NCI-H2196 (cell line): ENCODE measurements around the gene RSPH1.

Source experiments
- DNase-seq: peaks from one replicate; lab custom pipeline; 2025; ENCODE audit not compliant: unreplicated experiment; lab: John Stamatoyannopoulos, UW

The RSPH1 gene

DNA sequence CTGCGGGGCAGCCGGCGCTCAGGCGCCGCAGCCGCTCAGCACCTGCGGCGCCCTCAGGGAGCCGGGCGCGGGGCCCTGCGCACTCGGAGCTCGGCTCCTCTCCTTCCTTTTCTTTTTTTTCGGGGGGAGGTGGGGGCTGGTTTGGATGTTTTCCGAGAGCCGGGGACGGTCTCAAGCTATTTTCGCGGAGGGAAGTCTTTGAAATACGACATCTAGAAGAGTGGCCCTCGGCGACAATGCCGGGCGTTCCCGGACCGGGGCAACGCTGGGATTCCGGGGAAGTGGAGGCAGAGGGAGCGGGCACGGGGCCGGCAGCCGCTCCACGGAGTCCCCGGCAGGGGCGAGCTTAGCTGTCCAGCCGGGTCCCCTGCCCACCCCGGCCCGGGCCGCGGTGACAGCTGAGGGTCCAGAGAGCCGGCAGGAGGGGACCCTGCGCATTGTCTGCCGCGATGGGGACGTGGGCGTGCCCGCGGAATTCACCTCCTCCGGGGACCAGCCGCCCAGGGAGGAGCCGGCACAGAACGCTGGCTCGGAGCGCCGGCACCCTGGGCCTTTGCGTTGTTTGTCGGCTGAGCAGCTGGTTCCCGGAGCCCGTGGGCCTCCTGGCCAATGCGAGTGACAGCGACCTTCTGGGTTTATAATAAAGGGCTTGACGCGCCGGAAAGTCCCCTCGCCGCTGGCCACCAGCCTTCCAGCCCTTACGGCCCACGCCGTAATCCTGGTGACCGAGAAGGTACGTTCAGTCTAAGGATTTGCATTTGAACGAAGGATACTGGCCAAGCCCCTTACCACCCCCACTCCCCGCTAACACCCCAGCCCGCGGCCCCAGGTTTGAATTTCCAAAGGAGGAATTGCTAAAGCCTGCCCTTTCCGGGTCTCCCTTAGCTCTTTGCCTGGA lies 18.2 kb upstream of the RSPH1 start:
- DNase-seq: no peak

DNA sequence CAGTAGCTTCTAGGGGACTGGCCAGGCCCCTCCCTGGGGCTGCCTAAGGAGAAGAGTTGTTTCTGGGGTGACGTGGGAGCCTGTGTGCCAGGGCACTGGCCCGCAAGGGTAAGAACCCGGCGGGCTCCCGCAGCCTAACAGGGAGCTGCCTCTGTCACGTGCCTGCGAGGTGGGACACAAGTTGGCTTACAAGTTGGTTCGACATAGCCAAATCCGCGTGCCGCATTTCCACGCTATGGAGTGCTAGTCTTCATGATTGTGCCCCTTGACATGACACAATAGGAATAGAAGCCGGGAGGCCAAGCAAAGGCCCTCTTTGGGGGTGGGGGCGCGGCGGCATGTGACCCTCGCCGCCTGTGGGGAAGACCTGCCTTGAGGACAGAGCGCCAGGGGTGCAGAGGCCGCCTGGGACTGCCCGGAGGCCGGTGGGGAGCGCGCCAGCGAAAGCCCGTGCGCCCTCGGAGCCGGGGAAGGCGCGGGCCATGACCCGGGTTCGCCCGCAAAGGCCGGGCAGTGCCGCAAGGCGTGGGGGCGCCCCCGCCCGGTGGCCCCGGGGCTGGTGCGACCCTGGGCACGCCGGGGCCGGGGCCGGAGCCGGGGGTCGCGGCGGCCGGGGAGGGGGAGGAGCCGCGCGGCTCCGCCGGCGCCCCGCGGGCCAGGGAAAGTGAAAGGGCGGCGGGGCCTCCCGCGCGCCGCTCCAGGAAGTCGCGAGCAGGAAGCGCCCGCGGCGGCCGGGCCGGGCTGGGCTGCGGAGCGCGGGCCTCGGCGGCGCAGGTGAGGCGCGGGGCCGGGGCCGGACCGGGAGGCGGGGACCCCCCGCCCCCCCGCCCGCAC lies 17.3 kb upstream of the RSPH1 start, which contains the start of gene SLC37A1:
Gene SLC37A1, plus strand, starts transcription at position 702 of the 834 bp plus-strand sequence. CDS start 4,603 bp downstream, outside the sequence.
- DNase-seq: peak; percentile 52

- DNase-seq: no peak
These were observed 16.5 kb upstream of the RSPH1 start for GRCh38 chr21:42512346-42513034.

DNA sequence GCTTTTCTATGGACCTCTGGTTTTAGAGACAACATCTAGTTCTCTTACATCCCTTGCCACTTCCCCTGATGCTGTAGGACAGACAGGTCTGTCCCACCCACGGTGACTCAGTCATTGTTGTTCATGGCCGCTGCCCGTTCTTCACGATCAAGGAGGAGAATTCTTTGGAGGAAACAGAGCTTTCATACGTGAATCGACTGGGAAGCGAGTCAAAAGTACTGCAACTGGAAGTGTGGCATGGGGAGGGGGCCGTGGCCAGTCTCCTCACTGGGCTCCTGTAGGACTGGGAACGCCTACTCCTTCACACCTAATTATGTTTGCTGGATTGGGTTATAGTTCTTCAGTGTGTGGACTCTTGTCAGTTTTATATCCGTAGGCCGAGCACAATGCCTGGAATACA lies 13.2 kb upstream of the RSPH1 start:
- DNase-seq: no peak

GRCh38 chr21:42508371-42508770 lies 12.3 kb upstream of the RSPH1 start:
- no peak for DNase-seq

DNA sequence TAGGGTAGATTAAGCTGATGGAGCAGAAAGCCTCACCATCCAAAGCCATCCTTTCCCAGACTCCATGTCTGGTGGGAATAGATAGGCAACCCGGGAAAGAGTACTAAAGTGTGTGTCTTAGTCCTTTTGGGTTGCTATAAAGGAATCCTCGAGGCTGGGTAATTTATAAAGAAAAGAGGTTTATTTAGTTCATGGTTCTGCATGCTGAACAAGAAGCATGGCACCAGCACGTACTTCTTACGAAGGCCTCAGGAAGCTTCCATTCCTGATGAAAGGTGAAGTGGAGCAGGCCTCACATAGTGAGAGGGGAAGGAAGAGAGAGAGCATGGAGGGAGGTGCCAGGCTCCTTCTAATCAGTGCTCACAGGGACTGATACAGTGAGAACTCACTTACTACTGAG lies 11.4 kb upstream of the RSPH1 start:
- no peak for DNase-seq

GRCh38 chr21:42505090-42505726 lies 9.2 kb upstream of the RSPH1 start:
- no peak for DNase-seq

DNA sequence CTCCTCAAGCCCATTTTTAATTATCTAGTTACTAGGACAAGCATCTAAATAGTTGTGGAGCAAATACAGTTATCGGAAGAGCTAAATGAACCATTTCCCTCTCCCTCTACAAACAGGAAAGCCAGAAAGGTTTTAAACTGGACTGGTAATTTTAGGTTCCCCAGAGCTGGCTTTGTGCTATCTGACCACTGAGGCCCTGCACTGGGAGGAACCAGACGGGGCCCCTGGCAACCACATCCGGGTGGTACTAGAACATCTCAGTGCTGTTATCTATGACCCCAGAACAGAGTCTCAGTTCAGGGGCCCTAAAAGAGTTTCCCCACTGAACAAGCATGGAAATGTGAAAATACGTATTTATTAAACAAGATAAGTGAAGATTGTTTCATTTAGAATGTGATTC lies 7.7 kb upstream of the RSPH1 start:
- DNase-seq: no peak

DNA sequence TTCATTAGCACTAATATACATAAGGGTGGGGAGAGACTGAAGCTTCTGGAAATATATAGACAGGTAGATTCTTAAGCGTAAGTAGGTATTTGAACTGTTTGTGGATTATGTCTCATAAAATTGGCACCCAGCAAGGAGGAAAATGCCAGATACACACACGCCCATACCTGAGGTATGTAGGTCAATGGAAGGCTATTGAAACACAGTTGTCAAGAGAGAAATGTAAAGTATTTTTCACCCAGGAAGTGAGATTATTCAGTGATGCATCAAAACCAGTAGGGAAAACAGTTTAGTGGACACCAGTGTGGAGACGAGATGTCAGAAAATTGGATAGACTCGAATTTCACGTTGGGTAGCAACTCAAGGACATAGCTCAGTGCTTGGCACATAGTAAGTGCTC lies 4.7 kb upstream of the RSPH1 start:
- no peak for DNase-seq

DNA sequence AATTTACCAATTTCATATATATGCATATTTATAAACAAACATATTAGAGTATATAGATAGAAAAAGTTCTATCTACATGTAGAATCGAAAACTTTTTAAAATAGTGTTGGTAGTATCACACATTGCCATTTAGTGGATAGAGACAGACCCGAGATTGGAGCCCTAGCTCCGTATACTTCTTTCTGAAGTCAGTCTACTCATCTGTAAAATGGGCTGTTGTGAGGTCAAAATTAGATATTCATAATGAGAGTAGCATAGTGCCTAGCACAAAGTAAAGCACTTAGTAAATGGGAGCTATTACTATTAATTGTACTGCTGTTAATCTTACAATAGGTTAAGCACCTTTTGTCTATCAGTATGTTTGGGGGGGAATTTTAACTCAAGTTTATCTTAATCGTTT lies 4.2 kb upstream of the RSPH1 start:
- no peak for DNase-seq

DNA sequence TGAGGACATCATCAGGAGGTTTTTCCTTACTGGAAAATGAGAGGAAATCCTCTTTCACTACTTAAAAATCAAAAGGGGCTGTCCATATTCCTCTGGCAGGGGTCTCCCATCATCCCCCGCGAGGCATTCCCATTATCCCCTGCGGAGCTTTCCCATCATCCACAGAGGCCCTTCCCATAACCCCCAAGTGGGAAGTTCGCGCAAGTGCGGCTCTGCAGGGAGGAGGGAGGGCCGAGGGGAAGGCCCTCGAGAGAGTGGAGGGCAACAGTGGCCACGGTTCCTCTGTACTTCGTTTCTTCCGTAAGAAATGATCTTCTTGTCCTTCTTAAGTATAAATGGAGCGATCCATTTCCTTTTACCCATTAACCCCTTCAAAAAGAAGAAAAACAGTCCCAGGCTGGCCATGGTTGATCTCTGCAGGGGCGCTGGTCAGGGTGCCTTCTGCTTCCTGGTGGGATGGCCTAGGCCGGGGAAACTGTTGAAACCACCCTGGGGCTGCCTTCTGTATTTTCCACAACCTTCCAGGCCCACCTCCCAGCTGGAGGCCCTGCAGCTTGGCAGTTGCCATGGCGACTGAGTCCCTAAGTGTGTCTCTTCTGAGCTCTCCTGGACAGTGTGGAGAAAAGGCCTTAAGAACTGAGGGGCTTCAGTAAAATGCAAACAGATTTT lies 3.6 kb upstream of the RSPH1 start:
- DNase-seq: peak; percentile 7

GRCh38 chr21:42498012-42498411 lies 2.0 kb upstream of the RSPH1 start:
- no peak for DNase-seq

GRCh38 chr21:42496839-42497202 lies 797 bp upstream of the RSPH1 start:
- DNase-seq: peak; percentile 56

DNA sequence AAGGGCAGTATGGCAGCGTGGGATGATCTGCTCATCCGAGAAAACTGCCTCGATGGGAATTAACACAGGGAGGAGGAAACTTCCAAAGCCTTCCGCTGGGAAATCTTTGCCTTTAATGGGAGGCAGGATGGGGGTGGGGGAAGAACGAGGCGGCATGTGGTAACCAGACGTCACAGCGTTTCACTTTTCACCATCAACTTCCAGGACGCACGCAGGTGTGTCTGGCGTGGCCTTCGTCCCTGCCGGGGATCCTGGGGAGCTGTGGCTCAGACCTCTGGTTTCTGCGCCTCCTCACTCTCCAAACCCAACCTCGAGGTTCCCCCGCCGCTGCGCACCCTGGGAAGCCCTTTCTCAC lies 282 bp downstream of the RSPH1 start:
- DNase-seq: peak; percentile 63

GRCh38 chr21:42495027-42495426 lies 997 bp downstream of the RSPH1 start:
- DNase-seq: no peak

DNA sequence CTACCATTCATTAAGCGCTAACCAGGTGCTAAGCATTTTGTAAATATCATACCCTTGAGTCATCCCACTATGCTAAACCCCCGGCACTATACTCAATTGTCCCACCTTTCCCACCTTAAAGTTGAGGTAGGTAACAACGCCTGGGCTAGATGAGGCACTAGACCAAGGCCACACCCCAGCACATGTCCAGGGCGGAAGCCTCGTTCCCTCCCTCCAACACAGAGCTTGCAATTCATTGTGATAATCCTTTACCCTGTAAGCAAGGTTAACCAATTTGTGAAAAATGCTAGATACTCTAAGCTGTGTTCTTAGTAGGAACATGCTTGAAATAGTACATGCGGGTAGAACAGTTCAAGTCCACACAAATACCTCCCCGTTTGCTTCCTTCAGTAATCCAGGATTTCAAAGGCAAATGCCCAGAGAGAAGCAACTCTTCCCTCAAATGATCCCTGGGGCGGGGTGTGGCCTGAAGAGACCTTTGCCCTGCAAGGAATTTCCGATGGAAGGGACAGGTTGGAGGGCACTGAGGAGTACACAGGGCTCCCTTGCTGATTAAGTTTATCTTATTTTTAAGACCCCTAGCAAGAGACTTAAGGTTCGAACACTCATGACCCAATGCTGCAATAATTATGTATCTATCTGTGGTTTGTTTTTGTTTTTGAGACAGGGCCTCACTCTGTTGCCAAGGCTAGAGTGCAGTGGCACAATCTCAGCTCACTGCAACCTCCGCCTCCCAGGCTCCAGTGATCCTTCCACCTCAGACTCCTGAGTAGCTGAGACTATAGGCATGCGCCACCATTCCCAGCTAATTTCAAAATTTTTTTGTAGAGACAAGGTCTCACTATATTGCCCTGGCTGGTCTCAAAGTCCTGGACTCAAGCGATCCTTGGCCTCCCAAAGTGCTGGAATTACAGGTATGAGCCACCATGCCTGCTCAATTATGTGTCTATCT lies 2.6 kb downstream of the RSPH1 start:
- DNase-seq: no peak

- no peak for DNase-seq
These were observed 3.8 kb downstream of the RSPH1 start for GRCh38 chr21:42492201-42492600.

DNA sequence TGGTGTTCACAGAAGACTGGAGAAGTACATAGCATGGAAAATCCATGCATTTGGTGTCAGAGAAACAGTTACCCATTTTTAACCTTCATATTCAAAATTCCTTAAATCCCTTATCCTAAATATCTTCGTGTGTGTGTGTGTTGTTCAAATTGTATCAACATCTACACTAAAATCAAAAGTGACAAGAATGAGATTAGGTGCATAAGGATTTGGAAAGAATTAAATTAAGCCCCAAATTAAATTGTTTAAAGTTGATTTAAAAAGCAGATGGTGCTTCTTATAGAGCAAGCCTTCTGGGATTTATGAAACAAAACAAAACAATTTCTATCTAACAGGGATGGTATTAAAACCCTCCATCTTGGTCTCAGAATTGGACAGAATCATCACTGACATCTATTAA lies 4.7 kb downstream of the RSPH1 start:
- no peak for DNase-seq

GRCh38 chr21:42490720-42491119 lies 5.3 kb downstream of the RSPH1 start:
- no peak for DNase-seq
